ENCODE measurements around the gene C19orf85. TPM values are rescaled to one million over a fixed set of nuclear protein-coding genes. Genes with fewer than 3 reads are reported as not detected.

Gene C19orf85
- total RNA-seq, 2 experiments from 2014 or later: not detected

DNA sequence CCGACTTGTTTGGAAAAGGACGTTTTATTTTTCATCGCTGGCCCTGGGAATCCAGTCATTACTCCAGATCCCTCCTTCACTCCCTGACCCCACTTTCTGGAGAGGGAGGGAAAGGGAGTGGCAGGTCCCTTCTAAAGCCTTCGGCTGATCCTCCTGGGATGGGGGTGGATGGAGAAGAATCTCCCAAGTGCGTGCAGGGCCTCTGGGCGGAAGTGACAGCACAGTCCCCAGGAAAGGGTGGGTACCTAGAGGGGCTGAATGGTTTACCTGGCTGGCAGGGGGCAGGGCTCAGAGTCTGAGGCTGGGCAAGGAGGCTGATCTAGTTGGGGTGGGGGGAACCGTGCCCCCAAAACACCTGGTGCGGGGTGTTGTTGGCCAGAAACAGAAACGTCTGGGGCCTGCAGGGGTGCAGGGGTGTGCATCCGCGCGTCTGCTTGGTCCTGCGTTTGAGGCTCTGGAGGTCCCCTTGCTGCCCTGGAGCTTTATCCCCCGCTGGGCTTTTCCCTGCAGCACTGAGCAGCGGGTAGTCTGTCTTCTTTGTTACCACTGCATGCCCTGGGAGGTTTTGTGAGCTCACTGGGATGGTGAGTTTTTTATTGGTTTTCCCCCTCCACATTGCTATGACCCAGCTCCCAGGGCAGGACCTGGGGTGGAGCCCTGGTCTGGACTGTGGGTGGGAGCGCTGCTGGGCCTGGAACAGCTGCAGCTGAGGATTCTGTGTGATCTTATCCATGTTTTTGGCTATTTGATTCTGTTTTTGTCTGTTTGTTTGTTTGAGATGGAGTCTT is 8.9 kb upstream of the C19orf85 start:
- no peaks in the 10 kb centered on the region for H3K9me3 ChIP-seq (ENCODE audit: control insufficient read depth in 1 of 2, insufficient read depth in 1 of 2, low read length in 2 of 2)
- intact Hi-C loops (cut with DNase I, micrococcal nuclease): loop anchor here in 1 of 2 experiments (10.0 kb wide), 1 partner anchor 841 kb away; the partner anchor contains the start of gene ZSCAN5A
- Mint-ChIP-seq H3K27me3 (no peaks in the 10 kb centered on the region), H3K36me3 (ENCODE audit: low read depth) (peaks cover 6% of the 10 kb centered on the region), H3K4me3 (no peak overlapping the region), H3K4me1 (ENCODE audit: low read depth) (peaks cover 23% of the 10 kb centered on the region), H3K9me3 (no peaks in the 10 kb centered on the region), H3K27ac (no peak overlapping the region)
- H3K27ac ChIP-seq (ENCODE audit: low read depth in 1 of 2, low read length in 2 of 2): no peak overlapping the region
- DNase-seq (no peak), ATAC-seq (ENCODE audit: poor library complexity) (no peak)
- TF ChIP-seq, protein P1, sequence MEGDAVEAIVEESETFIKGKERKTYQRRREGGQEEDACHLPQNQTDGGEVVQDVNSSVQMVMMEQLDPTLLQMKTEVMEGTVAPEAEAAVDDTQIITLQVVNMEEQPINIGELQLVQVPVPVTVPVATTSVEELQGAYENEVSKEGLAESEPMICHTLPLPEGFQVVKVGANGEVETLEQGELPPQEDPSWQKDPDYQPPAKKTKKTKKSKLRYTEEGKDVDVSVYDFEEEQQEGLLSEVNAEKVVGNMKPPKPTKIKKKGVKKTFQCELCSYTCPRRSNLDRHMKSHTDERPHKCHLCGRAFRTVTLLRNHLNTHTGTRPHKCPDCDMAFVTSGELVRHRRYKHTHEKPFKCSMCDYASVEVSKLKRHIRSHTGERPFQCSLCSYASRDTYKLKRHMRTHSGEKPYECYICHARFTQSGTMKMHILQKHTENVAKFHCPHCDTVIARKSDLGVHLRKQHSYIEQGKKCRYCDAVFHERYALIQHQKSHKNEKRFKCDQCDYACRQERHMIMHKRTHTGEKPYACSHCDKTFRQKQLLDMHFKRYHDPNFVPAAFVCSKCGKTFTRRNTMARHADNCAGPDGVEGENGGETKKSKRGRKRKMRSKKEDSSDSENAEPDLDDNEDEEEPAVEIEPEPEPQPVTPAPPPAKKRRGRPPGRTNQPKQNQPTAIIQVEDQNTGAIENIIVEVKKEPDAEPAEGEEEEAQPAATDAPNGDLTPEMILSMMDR (IDR thresholded peaks at IDR 0.05): no peak
- H3K4me3 ChIP-seq (ENCODE audit: low read length): no peak overlapping the region
- no peaks in the 10 kb centered on the region for H3K36me3 ChIP-seq (ENCODE audit: insufficient read depth, low read length)
- H3K27me3 ChIP-seq (ENCODE audit: control insufficient read depth in 1 of 2, insufficient read depth in 2 of 2, low read length in 2 of 2): no peaks in the 10 kb centered on the region
- ChIA-PET POLR2A (no interaction called here), CTCF (interaction anchor here (1.7 kb wide), 1 partner anchor 31 kb away, joined by 4 read pairs; no protein-coding TSS in a partner anchor)
- H3K4me1 ChIP-seq (ENCODE audit: insufficient read depth, low read length): peaks cover 24% of the 10 kb centered on the region

DNA sequence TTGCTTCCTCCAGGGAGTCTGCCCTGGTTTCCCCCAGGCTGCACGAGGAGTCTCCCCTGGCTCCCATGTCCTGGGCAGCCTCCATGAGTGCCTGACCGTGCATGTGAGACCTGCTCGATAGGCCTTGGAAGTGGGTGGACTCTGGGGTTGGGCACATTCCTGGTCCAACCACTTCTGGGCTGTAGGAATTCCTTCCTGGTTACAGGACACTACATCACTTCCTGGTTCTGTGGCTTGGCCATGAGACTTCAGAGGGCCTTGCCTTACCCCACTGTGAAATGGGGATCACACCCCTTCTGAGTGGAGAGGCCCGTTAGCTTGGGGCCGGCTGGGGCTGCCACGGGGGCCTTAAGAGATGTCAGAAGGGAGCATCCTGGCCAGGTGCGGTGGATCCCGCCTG is 7.9 kb upstream of the C19orf85 start:
- no peaks in the 10 kb centered on the region for H3K27me3 ChIP-seq (ENCODE audit: control insufficient read depth in 1 of 2, insufficient read depth in 2 of 2, low read length in 2 of 2)
- H3K4me3 ChIP-seq (ENCODE audit: low read length): no peak overlapping the region
- TF ChIP-seq, protein P1 (IDR thresholded peaks at IDR 0.05): no peak
- H3K4me1 ChIP-seq (ENCODE audit: insufficient read depth, low read length): peaks cover 23% of the 10 kb centered on the region
- DNase-seq: no peak
- H3K36me3 Mint-ChIP-seq (ENCODE audit: low read depth): peaks cover 6% of the 10 kb centered on the region
- ChIA-PET CTCF (no interaction called here), POLR2A (no interaction called here)
- peaks cover 15% of the 10 kb centered on the region for H3K4me1 Mint-ChIP-seq (ENCODE audit: low read depth)
- no peaks in the 10 kb centered on the region for H3K36me3 ChIP-seq (ENCODE audit: insufficient read depth, low read length)
- intact Hi-C loops (cut with DNase I, micrococcal nuclease): loop anchor here in 1 of 2 experiments (10.0 kb wide), 1 partner anchor 842 kb away; the partner anchor contains the start of gene ZSCAN5A
- H3K27me3 Mint-ChIP-seq: no peaks in the 10 kb centered on the region
- H3K27ac ChIP-seq (ENCODE audit: low read depth in 1 of 2, low read length in 2 of 2): no peak overlapping the region
- no peak overlapping the region for H3K27ac Mint-ChIP-seq
- H3K9me3 Mint-ChIP-seq: no peaks in the 10 kb centered on the region
- no peak for ATAC-seq (ENCODE audit: poor library complexity)
- no peaks in the 10 kb centered on the region for H3K9me3 ChIP-seq (ENCODE audit: control insufficient read depth in 1 of 2, insufficient read depth in 1 of 2, low read length in 2 of 2)
- no peak overlapping the region for H3K4me3 Mint-ChIP-seq

DNA sequence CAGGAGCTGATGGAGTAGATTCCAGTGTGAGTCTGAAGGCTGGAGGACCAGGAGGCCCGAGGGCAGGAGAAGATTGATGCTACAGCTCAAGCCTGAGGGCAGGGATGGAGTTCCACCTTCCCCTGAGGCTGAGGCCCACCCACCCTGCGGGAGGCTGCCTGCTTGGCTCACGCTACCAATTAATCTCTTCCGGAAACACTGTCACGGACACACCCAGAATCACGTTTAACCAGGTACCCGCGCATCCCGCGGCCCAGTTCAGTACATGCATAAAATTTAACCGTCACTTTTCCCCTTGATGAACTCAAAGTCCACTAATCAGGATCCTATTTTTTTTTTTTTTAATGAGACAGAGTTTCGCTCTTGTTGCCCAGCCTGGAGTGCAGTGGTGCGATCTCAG is 6.7 kb upstream of the C19orf85 start:
- CTCF ChIA-PET: no interaction called here

More for the DNA sequence above, 6.7 kb upstream of the C19orf85 start:
- no peaks in the 10 kb centered on the region for H3K36me3 ChIP-seq (ENCODE audit: insufficient read depth, low read length)
- intact Hi-C loops (cut with DNase I, micrococcal nuclease): loop anchor here in 1 of 2 experiments (10.0 kb wide), 1 partner anchor 844 kb away; the partner anchor contains the start of gene ZSCAN5A
- H3K9me3 ChIP-seq (ENCODE audit: control insufficient read depth in 1 of 2, insufficient read depth in 1 of 2, low read length in 2 of 2): no peaks in the 10 kb centered on the region
- H3K9me3 Mint-ChIP-seq: no peaks in the 10 kb centered on the region
- no peak overlapping the region for H3K4me3 ChIP-seq (ENCODE audit: low read length)
- H3K27me3 Mint-ChIP-seq: no peaks in the 10 kb centered on the region
- POLR2A ChIA-PET: no interaction called here
- H3K4me3 Mint-ChIP-seq: no peak overlapping the region
- TF ChIP-seq, protein P1 (IDR thresholded peaks at IDR 0.05): no peak
- H3K36me3 Mint-ChIP-seq (ENCODE audit: low read depth): peaks cover 4% of the 10 kb centered on the region
- H3K4me1 ChIP-seq (ENCODE audit: insufficient read depth, low read length): peaks cover 16% of the 10 kb centered on the region
- H3K27me3 ChIP-seq (ENCODE audit: control insufficient read depth in 1 of 2, insufficient read depth in 2 of 2, low read length in 2 of 2): no peaks in the 10 kb centered on the region
- H3K27ac Mint-ChIP-seq: no peak overlapping the region
- DNase-seq (no peak), ATAC-seq (ENCODE audit: poor library complexity) (no peak)
- H3K27ac ChIP-seq (ENCODE audit: low read depth in 1 of 2, low read length in 2 of 2): no peak overlapping the region
- peaks cover 6% of the 10 kb centered on the region for H3K4me1 Mint-ChIP-seq (ENCODE audit: low read depth)
